ENCODE data around the gene RBM47.

DNA sequence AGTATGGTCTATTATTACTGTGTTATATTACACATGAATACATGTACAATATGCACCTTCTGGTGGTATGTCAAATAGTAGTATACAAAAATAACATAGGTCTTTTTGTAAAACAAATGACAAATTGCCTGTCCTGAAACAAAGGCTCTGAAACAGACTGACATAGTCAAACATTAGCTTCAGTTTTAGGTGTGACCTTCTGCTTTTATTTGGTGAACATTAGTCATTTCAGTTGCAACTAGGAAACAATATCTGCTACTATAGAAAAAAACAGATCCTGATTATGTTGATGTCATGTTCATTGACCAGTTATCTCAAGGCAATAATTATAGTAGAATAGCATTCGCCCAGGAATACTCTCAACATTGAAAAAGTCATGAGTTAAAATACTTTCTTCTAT is 171.6 kb downstream of the RBM47 start:
- TF ChIP-seq, protein P1, sequence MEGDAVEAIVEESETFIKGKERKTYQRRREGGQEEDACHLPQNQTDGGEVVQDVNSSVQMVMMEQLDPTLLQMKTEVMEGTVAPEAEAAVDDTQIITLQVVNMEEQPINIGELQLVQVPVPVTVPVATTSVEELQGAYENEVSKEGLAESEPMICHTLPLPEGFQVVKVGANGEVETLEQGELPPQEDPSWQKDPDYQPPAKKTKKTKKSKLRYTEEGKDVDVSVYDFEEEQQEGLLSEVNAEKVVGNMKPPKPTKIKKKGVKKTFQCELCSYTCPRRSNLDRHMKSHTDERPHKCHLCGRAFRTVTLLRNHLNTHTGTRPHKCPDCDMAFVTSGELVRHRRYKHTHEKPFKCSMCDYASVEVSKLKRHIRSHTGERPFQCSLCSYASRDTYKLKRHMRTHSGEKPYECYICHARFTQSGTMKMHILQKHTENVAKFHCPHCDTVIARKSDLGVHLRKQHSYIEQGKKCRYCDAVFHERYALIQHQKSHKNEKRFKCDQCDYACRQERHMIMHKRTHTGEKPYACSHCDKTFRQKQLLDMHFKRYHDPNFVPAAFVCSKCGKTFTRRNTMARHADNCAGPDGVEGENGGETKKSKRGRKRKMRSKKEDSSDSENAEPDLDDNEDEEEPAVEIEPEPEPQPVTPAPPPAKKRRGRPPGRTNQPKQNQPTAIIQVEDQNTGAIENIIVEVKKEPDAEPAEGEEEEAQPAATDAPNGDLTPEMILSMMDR (conservative IDR thresholded peaks at IDR 0.05; ENCODE audit: low read depth, low read length): no peak
- TF ChIP-seq EZH2 (IDR thresholded peaks at IDR 0.05; ENCODE audit: borderline replicate concordance, low read depth, low read length, poor library complexity, severe bottlenecking): no peak
